Activated T-cell treated with anti-CD3 and anti-CD28 coated beads, Interleukin-2, amount 50 U/mL, for 72 hours (primary cell): ENCODE data around the gene METTL5. TPM values are rescaled to one million over a fixed set of nuclear protein-coding genes. Genes with fewer than 3 reads are reported as not detected.

ENCODE experiments used
- ATAC-seq, 2 donors: fragments of 150-1000 bp; cut with Tn5 transposase; replicated peaks in 1 of 2; 2 replicates each; pipeline ENCODE4 v1.10.0; 2021; ENCODE audit warnings: moderate library complexity in 2 of 2, mild to moderate bottlenecking in 1 of 2
- DNase-seq, 2 donors: peaks; one replicate each; pipeline ENCODE4 v3.0.0; 2021 to 2022; ENCODE audit warnings: mixed read lengths in 1 of 2
- H3K27ac Mint-ChIP-seq: one replicate; pipeline ENCODE4 v1.8.0; 2022; ENCODE audit warnings: mild to moderate bottlenecking, moderate library complexity, mixed read lengths
- H3K27me3 Mint-ChIP-seq: one replicate; pipeline ENCODE4 v1.8.0; 2022; ENCODE audit warnings: low read depth, mixed read lengths
- H3K36me3 Mint-ChIP-seq, 2 donors: one replicate each; pipeline ENCODE4 v1.8.0; 2022; ENCODE audit warnings: mixed read lengths in 2 of 2, mild to moderate bottlenecking in 1 of 2; ENCODE audit not compliant: insufficient read depth in 2 of 2
- H3K4me1 Mint-ChIP-seq: one replicate; pipeline ENCODE4 v1.8.0; 2022; ENCODE audit warnings: low read depth, mixed read lengths
- H3K4me3 Mint-ChIP-seq, 2 donors: one replicate each; pipeline ENCODE4 v1.8.0; 2022; ENCODE audit warnings: mild to moderate bottlenecking in 2 of 2, mixed read lengths in 2 of 2, moderate library complexity in 2 of 2
- H3K9me3 Mint-ChIP-seq, 2 donors: one replicate each; pipeline ENCODE4 v1.8.0; 2022; ENCODE audit warnings: mixed read lengths in 2 of 2
- total RNA-seq, 2 donors: library from RNA; stranded (reverse); gene quantifications; one replicate each; pipeline ENCODE4 v1.2.3, GENCODE V29; 2022

The METTL5 gene
- total RNA-seq, 2 donors from 2014 or later: 84.0 to 110 TPM

DNA sequence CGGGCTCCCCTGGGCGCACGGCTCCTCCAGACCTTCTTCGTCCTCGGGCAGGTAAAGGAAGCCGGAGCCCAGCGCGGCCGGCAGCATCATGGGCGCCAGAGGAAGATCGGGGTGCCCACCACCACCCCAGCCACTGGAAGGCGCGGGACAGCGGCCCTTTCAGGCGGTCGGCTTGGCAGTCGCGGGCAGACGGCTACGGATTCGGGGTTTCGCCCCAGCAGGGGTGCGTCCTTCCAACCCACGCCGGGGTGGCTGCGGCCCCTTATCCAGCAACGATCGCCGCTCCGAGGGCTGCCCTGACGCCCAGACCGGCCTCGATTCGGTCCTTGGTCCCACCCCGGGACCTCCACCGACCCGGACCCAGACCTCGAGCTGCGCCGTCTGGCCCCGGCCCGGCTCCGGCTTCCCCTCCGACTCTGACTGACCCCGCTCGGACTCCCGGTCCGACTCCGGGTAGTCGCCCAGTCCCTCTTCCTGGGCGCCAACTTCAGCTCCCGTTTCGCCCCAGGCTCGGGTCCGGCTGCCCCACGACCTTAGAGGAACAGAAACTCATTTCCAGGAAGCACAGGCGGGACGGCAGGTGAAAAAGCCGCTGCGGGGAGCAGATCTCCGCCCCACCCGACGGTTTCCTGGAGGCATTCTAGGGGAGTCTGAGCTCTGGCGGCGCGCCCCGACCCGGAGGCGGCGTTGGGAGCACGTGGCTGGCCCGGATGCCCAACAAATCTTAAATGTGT is 56.3 kb downstream of the METTL5 start:
- Mint-ChIP-seq H3K4me1 (peaks cover 4% of the 10 kb centered on the region), H3K27ac (no peak overlapping the region), H3K36me3 (no peaks in the 10 kb centered on the region), H3K4me3 (peak overlapping the region; percentile 78 to 81), H3K27me3 (peaks cover 7% of the 10 kb centered on the region), H3K9me3 (no peaks in the 10 kb centered on the region)
- ATAC-seq: peak; percentile 50 to 64
- DNase-seq: peak; percentile 29 to 40

DNA sequence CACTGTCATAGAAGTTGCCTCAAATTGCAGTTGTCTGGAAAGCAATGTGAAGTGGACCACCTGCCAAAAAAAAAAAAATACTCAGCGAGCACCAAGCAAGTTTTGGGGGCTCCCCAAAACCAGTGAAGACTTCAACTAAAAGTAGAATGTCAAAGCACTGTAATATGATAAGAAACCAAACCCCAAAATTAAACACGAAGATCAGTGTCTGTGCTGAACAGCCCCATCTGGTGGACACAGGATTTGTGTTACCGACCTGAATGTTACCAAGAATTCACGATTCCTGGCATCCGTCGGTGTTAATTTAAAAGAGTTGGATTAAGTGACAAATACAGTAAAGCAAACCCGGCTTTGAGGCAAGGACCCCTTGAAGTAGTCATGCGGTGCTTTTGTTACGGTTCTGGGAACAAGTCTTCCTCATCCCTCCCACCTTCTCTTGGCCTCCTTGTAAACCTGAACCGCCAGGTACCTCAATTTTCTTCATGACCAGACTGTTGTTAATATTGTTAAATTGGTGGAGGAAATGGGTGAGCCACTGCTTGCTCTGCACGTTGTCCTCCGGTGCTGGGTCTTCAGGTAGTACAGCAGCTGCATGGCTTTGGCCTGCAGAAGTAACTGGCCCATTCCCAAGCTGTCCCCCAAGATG is 57.3 kb downstream of the METTL5 start:
- H3K27ac Mint-ChIP-seq: no peak overlapping the region
- peaks cover 4% of the 10 kb centered on the region for H3K4me1 Mint-ChIP-seq
- DNase-seq (peak; percentile 58 to 59), ATAC-seq (peak; percentile 53 to 63)
- no peaks in the 10 kb centered on the region for H3K36me3 Mint-ChIP-seq
- H3K4me3 Mint-ChIP-seq: peak overlapping the region; percentile 36 to 78
- H3K27me3 Mint-ChIP-seq: peaks cover 7% of the 10 kb centered on the region
- no peaks in the 10 kb centered on the region for H3K9me3 Mint-ChIP-seq

DNA sequence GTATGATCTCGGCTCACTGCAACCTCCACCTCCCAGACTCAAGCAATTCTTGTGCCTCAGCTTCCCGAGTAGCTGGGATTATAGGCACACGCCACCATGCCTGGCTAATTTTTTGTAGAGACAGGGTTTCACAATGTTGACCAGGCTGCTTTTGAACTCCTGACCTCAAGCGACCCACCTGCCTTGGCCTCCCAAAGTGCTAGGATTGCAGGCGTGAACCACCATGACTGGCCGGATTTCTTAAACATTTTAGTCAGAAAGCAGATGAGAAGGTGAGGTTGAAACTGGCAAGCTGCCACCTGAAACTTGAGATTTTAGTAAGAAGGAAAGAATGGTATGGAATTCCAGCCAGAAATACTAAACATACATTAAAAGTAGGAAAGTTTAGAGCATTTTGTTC is 59.2 kb downstream of the METTL5 start:
- Mint-ChIP-seq H3K27me3 (peaks cover 7% of the 10 kb centered on the region), H3K4me1 (peaks cover 14% of the 10 kb centered on the region), H3K4me3 (no peak overlapping the region), H3K36me3 (no peaks in the 10 kb centered on the region), H3K9me3 (no peaks in the 10 kb centered on the region), H3K27ac (no peak overlapping the region)
- ATAC-seq (no peak), DNase-seq (no peak)

DNA sequence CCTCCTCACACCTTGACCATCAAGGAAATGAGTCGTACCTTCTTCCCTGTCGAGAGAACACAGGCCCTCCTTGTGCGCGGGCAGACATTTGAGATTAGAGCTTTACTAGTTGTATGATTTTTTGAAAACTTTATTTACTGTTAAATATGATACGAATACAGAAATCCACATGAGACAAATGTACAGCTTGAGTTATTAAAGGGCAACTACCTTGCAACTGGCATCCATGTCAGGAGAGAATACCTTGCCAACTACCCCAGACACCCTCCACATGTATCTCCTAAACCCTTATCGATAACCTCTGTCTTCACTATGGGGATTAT is 62.8 kb downstream of the METTL5 start:
- ATAC-seq (no peak), DNase-seq (no peak)
- Mint-ChIP-seq H3K4me3 (no peak overlapping the region), H3K27ac (no peak overlapping the region), H3K36me3 (no peaks in the 10 kb centered on the region), H3K4me1 (peaks cover 11% of the 10 kb centered on the region), H3K27me3 (no peaks in the 10 kb centered on the region), H3K9me3 (no peaks in the 10 kb centered on the region)

Other genes with a start within 250 kb of the METTL5 start
- 10 to 100 TPM; 67.4 to 80.0 TPM for gene PPIG, start 240.6 kb downstream of the METTL5 start, total RNA-seq
- gene CFAP210, start 130.5 kb downstream of the METTL5 start, total RNA-seq: under 1 TPM in 1 of 2 donors, not detected in 1; 0.22 TPM
- 1 to 10 TPM; 3.4 to 4.4 TPM for gene PHOSPHO2, start 130.4 kb downstream of the METTL5 start, total RNA-seq
- gene KLHL23, start 91.1 kb downstream of the METTL5 start, total RNA-seq: 1 to 10 TPM; 8.0 to 9.4 TPM
- 10 to 100 TPM; 65.9 to 75.0 TPM for gene SSB, start 26.0 kb downstream of the METTL5 start, total RNA-seq
- 10 to 100 TPM; 21.0 to 23.6 TPM for gene UBR3, start 2.5 kb upstream of the METTL5 start, total RNA-seq